GM12878 (cell line): ENCODE results near the gene CREB5.

Source experiments
- CBX5 ChIP-seq: sonication (generic); IDR thresholded peaks from 2 replicates; pipeline ENCODE4 v1.6.1; 2016; ENCODE audit warnings: low read depth, moderate library complexity, mild to moderate bottlenecking, inconsistent platforms
- CTCF ChIP-seq, 3 experiments: IDR thresholded peaks in 2 of 3; conservative IDR thresholded peaks in 1 of 3; 2 replicates each; pipeline ENCODE4 v1.5.1; 2011; ENCODE audit warnings: low read depth in 3 of 3, low read length in 3 of 3, mild to moderate bottlenecking in 3 of 3, control low read depth in 2 of 3, moderate library complexity in 2 of 3, inconsistent platforms in 1 of 3, mixed read lengths in 1 of 3; ENCODE audit not compliant: control insufficient read depth in 2 of 3, insufficient read depth in 1 of 3; ENCODE audit errors: extremely low read depth in 1 of 3
- HSF1 ChIP-seq: fragments of 150-350 bp; IDR thresholded peaks from 2 replicates; pipeline ENCODE4 v1.6.1; 2014; ENCODE audit warnings: mild to moderate bottlenecking, low read depth, low read length
- IRF4 ChIP-seq: IDR thresholded peaks from 2 replicates; pipeline ENCODE4 v1.6.1; 2011; ENCODE audit warnings: low read depth, low read length
- MLLT1 ChIP-seq: fragments of 450-650 bp; IDR thresholded peaks from 2 replicates; pipeline ENCODE4 v1.6.1; 2016; ENCODE audit warnings: mild to moderate bottlenecking
- POLR2A ChIP-seq: IDR thresholded peaks from 2 replicates; pipeline ENCODE4 v1.6.1; 2011; ENCODE audit warnings: low read depth, mild to moderate bottlenecking, low read length
- ZNF274 ChIP-seq: IDR thresholded peaks from one replicate; pipeline ENCODE4 v1.8.0; 2011; ENCODE audit not compliant: insufficient read length, insufficient read depth
- ZNF384 ChIP-seq: IDR thresholded peaks from 2 replicates; pipeline ENCODE4 v1.6.1; 2012; ENCODE audit warnings: low read depth, mild to moderate bottlenecking, low read length, improper control_type of control experiment, borderline replicate concordance

GRCh38 chr7:28836716-28837115, 424.4 kb downstream of the CREB5 start:
- TF ChIP-seq CTCF (IDR thresholded peaks at IDR 0.05 in 2 of 3, conservative IDR thresholded peaks at IDR 0.05 in 1 of 3; ENCODE audit: control insufficient read depth in 2 of 3, extremely low read depth in 1 of 3, insufficient read depth in 1 of 3, low read depth in 3 of 3, low read length in 3 of 3) (no peak), IRF4 (no peak), POLR2A (no peak), HSF1 (no peak), MLLT1 (no peak), CBX5 (no peak), ZNF384 (no peak), ZNF274 (no peak)
